Skeletal muscle satellite cell (primary cell): ENCODE results near the gene SLC35E4. TPM values are rescaled to one million over a fixed set of nuclear protein-coding genes. Genes with fewer than 3 reads are reported as not detected.
"Not testable (repeated sequence)": the region's sequence is repeated elsewhere in the genome, so short reads cannot be mapped to it uniquely, and the experiment has no call there.

ENCODE experiments used
- H3K27me3 ChIP-seq: 2 replicates; pipeline ENCODE4 v1.7.0; 2013; ENCODE audit warnings: low read length; ENCODE audit not compliant: control insufficient read depth, insufficient read depth
- H3K36me3 ChIP-seq: 2 replicates; pipeline ENCODE4 v1.7.0; 2013; ENCODE audit warnings: mild to moderate bottlenecking, control low read depth, low read length; ENCODE audit not compliant: insufficient read depth
- H3K4me1 ChIP-seq: 2 replicates; pipeline ENCODE4 v1.7.0; 2013; ENCODE audit warnings: low read length; ENCODE audit not compliant: control insufficient read depth, insufficient read depth
- H3K4me2 ChIP-seq: 2 replicates; pipeline ENCODE4 v1.7.0; 2013; ENCODE audit warnings: mild to moderate bottlenecking, low read length
- H3K4me3 ChIP-seq: 2 replicates; pipeline ENCODE4 v1.7.0; 2013; ENCODE audit warnings: low read length
- H3K9ac ChIP-seq: 2 replicates; pipeline ENCODE4 v1.7.0; 2013; ENCODE audit warnings: mild to moderate bottlenecking, low read depth, low read length, moderate library complexity
- H3K9me3 ChIP-seq: replicated peaks from 2 replicates; pipeline ENCODE4 v1.7.0; 2013; ENCODE audit warnings: mild to moderate bottlenecking, control low read depth, low read length
- total RNA-seq: library from RNA; depleted of rRNA; stranded (reverse); fragments of >200 nt; gene quantifications from 2 replicates; pipeline ENCODE4 v1.2.3, GENCODE V29; 2012; rRNA removed

The SLC35E4 gene
- 37.5 and 58.1 TPM in 2 replicates for total RNA-seq

GRCh38 chr22:30635273-30636225, at the start of gene SLC35E4:
TSS of gene SLC35E4 (plus strand) at chr22:30635781. CDS start at chr22:30636451, 670 bp downstream.
- Histone ChIP-seq H3K9me3 (no peaks in the 10 kb centered on the region), H3K4me3 (peak within 1 kb of the TSS; percentile 83), H3K36me3 (no peaks in the 10 kb centered on the region), H3K9ac (peak within 1 kb of the TSS; percentile 82), H3K4me2 (peak within 1 kb of the TSS; percentile 94), H3K27me3 (no peaks in the 10 kb centered on the region), H3K4me1 (peaks cover 29% of the 10 kb centered on the region)

GRCh38 chr22:30586414-30586813, 49.2 kb upstream of the SLC35E4 start:
- H3K27me3 ChIP-seq = no peaks in the 10 kb centered on the region
- H3K9me3 ChIP-seq = no peaks in the 10 kb centered on the region
- H3K9ac ChIP-seq = no peak overlapping the region
- peaks cover 78% of the 10 kb centered on the region for H3K36me3 ChIP-seq
- H3K4me1 ChIP-seq = peaks cover 17% of the 10 kb centered on the region
- H3K4me3 ChIP-seq = no peak overlapping the region
- H3K4me2 ChIP-seq = no peak overlapping the region

- Histone ChIP-seq H3K27me3 (peaks cover 7% of the 10 kb centered on the region), H3K9me3 (no peaks in the 10 kb centered on the region), H3K4me1 (peaks cover 12% of the 10 kb centered on the region), H3K9ac (peak overlapping the region; percentile 93), H3K4me3 (peak overlapping the region; percentile 81), H3K36me3 (peaks cover 32% of the 10 kb centered on the region), H3K4me2 (peak overlapping the region; percentile 79)
Observed at GRCh38 chr22:30591191-30591587, 44.4 kb upstream of the SLC35E4 start.

- Histone ChIP-seq H3K4me3 (peak within 1 kb of the TSS; percentile 81), H3K9me3 (no peaks in the 10 kb centered on the region), H3K36me3 (peaks cover 26% of the 10 kb centered on the region), H3K9ac (peak within 1 kb of the TSS; percentile 93), H3K4me1 (peaks cover 12% of the 10 kb centered on the region), H3K27me3 (peaks cover 7% of the 10 kb centered on the region), H3K4me2 (peak within 1 kb of the TSS; percentile 79)
Observed at GRCh38 chr22:30591588-30592359, 43.8 kb upstream of the SLC35E4 start, which contains the start of gene PES1. TSS of gene PES1 (minus strand) at chr22:30591910. CDS start at chr22:30591833, 77 bp downstream.

GRCh38 chr22:30592360-30592713, 43.2 kb upstream of the SLC35E4 start:
- H3K4me2 ChIP-seq = peak overlapping the region; percentile 69
- H3K4me3 ChIP-seq = peak overlapping the region; percentile 43
- not testable (repeated sequence) for H3K9ac ChIP-seq, H3K9me3 ChIP-seq, H3K27me3 ChIP-seq
- H3K36me3 ChIP-seq = peaks cover 21% of the 10 kb centered on the region
- peaks cover 12% of the 10 kb centered on the region for H3K4me1 ChIP-seq

GRCh38 chr22:30596199-30596598, 39.4 kb upstream of the SLC35E4 start:
- Histone ChIP-seq H3K27me3 (peaks cover 7% of the 10 kb centered on the region), H3K4me3 (no peak overlapping the region), H3K4me2 (no peak overlapping the region), H3K4me1 (no peaks in the 10 kb centered on the region), H3K36me3 (no peaks in the 10 kb centered on the region), H3K9me3 (no peaks in the 10 kb centered on the region), H3K9ac (no peak overlapping the region)

- Histone ChIP-seq H3K9me3 (no peaks in the 10 kb centered on the region), H3K9ac (no peak overlapping the region), H3K4me1 (no peaks in the 10 kb centered on the region), H3K36me3 (no peaks in the 10 kb centered on the region), H3K4me3 (no peak overlapping the region), H3K27me3 (peaks cover 7% of the 10 kb centered on the region), H3K4me2 (no peak overlapping the region)
Observed at GRCh38 chr22:30596886-30597285, 38.7 kb upstream of the SLC35E4 start.

GRCh38 chr22:30598986-30599385, 36.6 kb upstream of the SLC35E4 start:
- H3K9me3 ChIP-seq = no peaks in the 10 kb centered on the region
- no peaks in the 10 kb centered on the region for H3K4me1 ChIP-seq
- no peak overlapping the region for H3K4me2 ChIP-seq
- H3K9ac ChIP-seq = no peak overlapping the region
- no peaks in the 10 kb centered on the region for H3K36me3 ChIP-seq
- H3K4me3 ChIP-seq = no peak overlapping the region
- H3K27me3 ChIP-seq = no peaks in the 10 kb centered on the region

GRCh38 chr22:30600921-30601320, 34.7 kb upstream of the SLC35E4 start:
- no peaks in the 10 kb centered on the region for H3K27me3 ChIP-seq
- no peak overlapping the region for H3K4me2 ChIP-seq
- no peak overlapping the region for H3K4me3 ChIP-seq
- H3K9ac ChIP-seq = no peak overlapping the region
- peaks cover 3% of the 10 kb centered on the region for H3K4me1 ChIP-seq
- H3K9me3 ChIP-seq = no peaks in the 10 kb centered on the region
- no peaks in the 10 kb centered on the region for H3K36me3 ChIP-seq

- H3K9ac ChIP-seq = no peak overlapping the region
- no peaks in the 10 kb centered on the region for H3K36me3 ChIP-seq
- H3K4me1 ChIP-seq = peaks cover 8% of the 10 kb centered on the region
- H3K27me3 ChIP-seq = no peaks in the 10 kb centered on the region
- H3K4me3 ChIP-seq = no peak overlapping the region
- no peaks in the 10 kb centered on the region for H3K9me3 ChIP-seq
- no peak overlapping the region for H3K4me2 ChIP-seq
Observed at GRCh38 chr22:30601464-30601863, 34.1 kb upstream of the SLC35E4 start.

- Histone ChIP-seq H3K9ac (no peak overlapping the region), H3K4me1 (peaks cover 12% of the 10 kb centered on the region), H3K27me3 (no peaks in the 10 kb centered on the region), H3K4me3 (no peak overlapping the region), H3K9me3 (no peaks in the 10 kb centered on the region), H3K4me2 (no peak overlapping the region), H3K36me3 (no peaks in the 10 kb centered on the region)
Observed at GRCh38 chr22:30602049-30602448, 33.5 kb upstream of the SLC35E4 start.
